ENCODE data around the gene DDAH2. TPM values are rescaled to one million over a fixed set of nuclear protein-coding genes. Genes with fewer than 3 reads are reported as not detected.

Gene DDAH2
- total RNA-seq: 90.3 and 106 TPM in 2 replicates

GRCh38 chr6:31728767-31729514 lies at the start of gene DDAH2:
TSS of gene DDAH2 (minus strand) at chr6:31729299. CDS start at chr6:31729161, 138 bp downstream.

GRCh38 chr6:31776989-31777666 lies 48.0 kb upstream of the DDAH2 start, which contains the start of gene VWA7:
TSS of gene VWA7 (minus strand) at chr6:31777328. CDS start at chr6:31776779, 549 bp downstream.

GRCh38 chr6:31762356-31762755 lies 33.3 kb upstream of the DDAH2 start, which contains the start of gene SAPCD1:
TSS of gene SAPCD1 (plus strand) at chr6:31762656. CDS start at chr6:31763055, 399 bp downstream.

GRCh38 chr6:31739639-31740396 lies 10.7 kb upstream of the DDAH2 start, which contains the start of gene MSH5:
TSS of gene MSH5 (plus strand) at chr6:31740005. CDS start at chr6:31740467, 462 bp downstream.

GRCh38 chr6:31736021-31736767 lies 7.1 kb upstream of the DDAH2 start, which contains the start of gene CLIC1:
TSS of gene CLIC1 (minus strand) at chr6:31736530. CDS start at chr6:31736300, 230 bp downstream.

GRCh38 chr6:31723245-31723979 lies 5.7 kb downstream of the DDAH2 start, which contains the start of gene MPIG6B:
TSS of gene MPIG6B (plus strand) at chr6:31723373. CDS start at chr6:31723384, 11 bp downstream.

GRCh38 chr6:31721351-31722020 lies 7.6 kb downstream of the DDAH2 start, which contains the start of gene LY6G6C:
TSS of gene LY6G6C (minus strand) at chr6:31721746. CDS start at chr6:31721679, 67 bp downstream.

GRCh38 chr6:31715022-31715958 lies 13.8 kb downstream of the DDAH2 start, which contains the start of gene LY6G6D:
TSS of gene LY6G6D (plus strand) at chr6:31715348. CDS start at chr6:31715356, 8 bp downstream.

GRCh38 chr6:31706599-31706998 lies 22.5 kb downstream of the DDAH2 start, which contains the start of gene LY6G6F:
TSS of gene LY6G6F (plus strand) at chr6:31706866. CDS start at chr6:31706907, 41 bp downstream.

GRCh38 chr6:31702819-31703716 lies 26.0 kb downstream of the DDAH2 start, which contains the start of gene ABHD16A:
TSS of gene ABHD16A (minus strand) at chr6:31703324. CDS start at chr6:31703281, 43 bp downstream.

GRCh38 chr6:31680226-31681134 lies 48.6 kb downstream of the DDAH2 start, which contains the start of gene LY6G5C:
TSS of gene LY6G5C (minus strand) at chr6:31681067. CDS start at chr6:31680373, 694 bp downstream.

Other genes starting within 250 kb of the DDAH2 start
- 19.6 and 21.7 TPM in 2 replicates for gene MICB, start 231.2 kb downstream of the DDAH2 start, total RNA-seq
- gene MCCD1, start 200.3 kb downstream of the DDAH2 start, total RNA-seq: not detected in 2 replicates
- 338 and 363 TPM in 2 replicates for gene DDX39B, start 187.3 kb downstream of the DDAH2 start, total RNA-seq
- 0.07 and 0.39 TPM in 2 replicates for gene ATP6V1G2, start 182.7 kb downstream of the DDAH2 start, total RNA-seq
- 12.9 and 16.2 TPM in 2 replicates for gene NFKBIL1, start 181.7 kb downstream of the DDAH2 start, total RNA-seq
- 0.13 TPM in 1 of 2 replicates, not detected in the other for gene LTA, start 157.0 kb downstream of the DDAH2 start, total RNA-seq
- gene TNF, start 153.7 kb downstream of the DDAH2 start, total RNA-seq: 0.20 TPM in 1 of 2 replicates, not detected in the other
- gene LTB, start 146.9 kb downstream of the DDAH2 start, total RNA-seq: 2.2 and 7.0 TPM in 2 replicates
- 0.20 and 0.98 TPM in 2 replicates for gene LST1, start 143.0 kb downstream of the DDAH2 start, total RNA-seq
- not detected in 2 replicates for gene NCR3, start 136.3 kb downstream of the DDAH2 start, total RNA-seq
- not detected in 2 replicates for gene AIF1, start 114.1 kb downstream of the DDAH2 start, total RNA-seq
- 90.2 and 95.7 TPM in 2 replicates for gene PRRC2A, start 108.6 kb downstream of the DDAH2 start, total RNA-seq
- gene BAG6, start 76.6 kb downstream of the DDAH2 start, total RNA-seq: 273 and 296 TPM in 2 replicates
- 1.2 and 1.4 TPM in 2 replicates for gene APOM, start 73.4 kb downstream of the DDAH2 start, total RNA-seq
- 14.2 and 15.2 TPM in 2 replicates for gene C6orf47, start 68.5 kb downstream of the DDAH2 start, total RNA-seq
- gene GPANK1, start 64.3 kb downstream of the DDAH2 start, total RNA-seq: 11.7 and 17.9 TPM in 2 replicates
- 279 and 308 TPM in 2 replicates for gene CSNK2B, start 63.2 kb downstream of the DDAH2 start, total RNA-seq
- 0.93 and 3.1 TPM in 2 replicates for gene LY6G5B, start 59.3 kb downstream of the DDAH2 start, total RNA-seq
- gene LY6G5C, start 48.2 kb downstream of the DDAH2 start, total RNA-seq: 2.5 and 3.3 TPM in 2 replicates
- gene ABHD16A, start 26.0 kb downstream of the DDAH2 start, total RNA-seq: 36.2 and 38.2 TPM in 2 replicates
- gene LY6G6F, start 22.4 kb downstream of the DDAH2 start, total RNA-seq: not detected in 2 replicates
- gene LY6G6D, start 14.0 kb downstream of the DDAH2 start, total RNA-seq: not detected in 2 replicates
- gene LY6G6C, start 7.6 kb downstream of the DDAH2 start, total RNA-seq: not detected in 2 replicates
- gene MPIG6B, start 5.9 kb downstream of the DDAH2 start, total RNA-seq: not detected in 2 replicates
- 1,055 and 1,092 TPM in 2 replicates for gene CLIC1, start 7.2 kb upstream of the DDAH2 start, total RNA-seq
- gene MSH5, start 10.7 kb upstream of the DDAH2 start, total RNA-seq: 8.3 and 14.5 TPM in 2 replicates
- gene SAPCD1, start 33.4 kb upstream of the DDAH2 start, total RNA-seq: 0.67 and 1.7 TPM in 2 replicates
- gene VWA7, start 48.0 kb upstream of the DDAH2 start, total RNA-seq: 0.49 and 1.6 TPM in 2 replicates
- gene VARS1, start 66.5 kb upstream of the DDAH2 start, total RNA-seq: 102 and 107 TPM in 2 replicates
- gene LSM2, start 77.7 kb upstream of the DDAH2 start, total RNA-seq: 117 and 140 TPM in 2 replicates
- 0.33 and 0.39 TPM in 2 replicates for gene HSPA1L, start 86.0 kb upstream of the DDAH2 start, total RNA-seq
- gene HSPA1A, start 86.2 kb upstream of the DDAH2 start, total RNA-seq: 158 and 167 TPM in 2 replicates
- 110 and 126 TPM in 2 replicates for gene HSPA1B, start 98.4 kb upstream of the DDAH2 start, total RNA-seq
- gene NEU1, start 133.5 kb upstream of the DDAH2 start, total RNA-seq: 96.4 and 102 TPM in 2 replicates
- gene SLC44A4, start 149.7 kb upstream of the DDAH2 start, total RNA-seq: 0.30 and 0.33 TPM in 2 replicates
- 35.4 and 39.2 TPM in 2 replicates for gene EHMT2, start 168.4 kb upstream of the DDAH2 start, total RNA-seq
- 0.53 and 0.54 TPM in 2 replicates for gene ZBTB12, start 172.8 kb upstream of the DDAH2 start, total RNA-seq
- not detected in 2 replicates for gene C2, start 198.4 kb upstream of the DDAH2 start, total RNA-seq
- gene CFB, start 216.8 kb upstream of the DDAH2 start, total RNA-seq: 3.9 and 7.0 TPM in 2 replicates
- gene NELFE, start 229.7 kb upstream of the DDAH2 start, total RNA-seq: 99.5 and 101 TPM in 2 replicates
- 38.9 and 44.7 TPM in 2 replicates for gene SKIC2, start 229.9 kb upstream of the DDAH2 start, total RNA-seq
- 18.7 and 22.7 TPM in 2 replicates for gene DXO, start 242.8 kb upstream of the DDAH2 start, total RNA-seq